Keratinocyte (primary cell): ENCODE measurements around the gene MSI2. TPM values are rescaled to one million over a fixed set of nuclear protein-coding genes. Genes with fewer than 3 reads are reported as not detected.

Experiments used
- DNase-seq: peaks from one replicate; pipeline ENCODE4 v3.0.0-alpha.2; 2011; ENCODE audit warnings: low read depth, missing footprints, low spot score
- FAIRE-seq: peaks from 2 replicates; lab custom pipeline; 2011; peaks lifted over from hg19 to GRCh38; lab: Jason Lieb, UNC
- H2AFZ ChIP-seq: 2 replicates; pipeline ENCODE4 v1.6.0; 2012; ENCODE audit warnings: low read length, control low read depth, inconsistent platforms; ENCODE audit not compliant: control insufficient read depth
- H3K27ac ChIP-seq: 2 replicates; pipeline ENCODE4 v1.5.1; 2011; ENCODE audit warnings: low read length; ENCODE audit not compliant: control insufficient read depth, insufficient read depth
- H3K27me3 ChIP-seq: 3 replicates; pipeline ENCODE4 v1.6.0; 2011; ENCODE audit warnings: low read length; ENCODE audit not compliant: control insufficient read depth, insufficient read depth; ENCODE audit errors: extremely low read depth
- H3K36me3 ChIP-seq, 2 experiments: 2 replicates in 1 of 2; 3 replicates in 1 of 2; pipeline ENCODE4 v1.5.1; 2011; ENCODE audit warnings: low read length in 2 of 2, mild to moderate bottlenecking in 1 of 2; ENCODE audit not compliant: control insufficient read depth in 2 of 2, insufficient read depth in 2 of 2; ENCODE audit errors: extremely low read depth in 1 of 2
- H3K4me1 ChIP-seq: 3 replicates; pipeline ENCODE4 v1.5.1; 2011; ENCODE audit warnings: low read length; ENCODE audit not compliant: control insufficient read depth, insufficient read depth; ENCODE audit errors: extremely low read depth
- H3K4me2 ChIP-seq: 3 replicates; pipeline ENCODE4 v1.6.0; 2011; ENCODE audit warnings: low read depth, low read length; ENCODE audit not compliant: control insufficient read depth, insufficient read depth; ENCODE audit errors: extremely low read depth
- H3K4me3 ChIP-seq, 3 experiments: fragments of 200-600 bp in 1 of 3; sonication (generic) in 1 of 3; 2 replicates in 2 of 3; 3 replicates in 1 of 3; pipeline ENCODE4 v1.5.1; 2011 to 2016; ENCODE audit warnings: low read length in 3 of 3, mild to moderate bottlenecking in 3 of 3, control low read depth in 2 of 3, inconsistent platforms in 1 of 3, low read depth in 1 of 3, mixed read lengths in 1 of 3, mixed run types in 1 of 3, moderate library complexity in 1 of 3; ENCODE audit not compliant: control insufficient read depth in 2 of 3, insufficient read depth in 2 of 3; ENCODE audit errors: extremely low read depth in 1 of 3
- H3K79me2 ChIP-seq: 2 replicates; pipeline ENCODE4 v1.6.0; 2012; ENCODE audit warnings: low read length; ENCODE audit not compliant: control insufficient read depth, insufficient read depth
- H3K9ac ChIP-seq: 3 replicates; pipeline ENCODE4 v1.6.0; 2011; ENCODE audit warnings: low read length; ENCODE audit not compliant: control insufficient read depth, insufficient read depth; ENCODE audit errors: extremely low read depth
- H3K9me1 ChIP-seq: 3 replicates; pipeline ENCODE4 v1.6.0; 2011; ENCODE audit warnings: low read length; ENCODE audit not compliant: control insufficient read depth, insufficient read depth; ENCODE audit errors: extremely low read depth
- H3K9me3 ChIP-seq: 2 replicates; pipeline ENCODE4 v1.5.1; 2012; ENCODE audit warnings: low read depth, low read length; ENCODE audit not compliant: control insufficient read depth
- H4K20me1 ChIP-seq: 3 replicates; pipeline ENCODE4 v1.6.0; 2011; ENCODE audit warnings: low read length; ENCODE audit not compliant: control insufficient read depth, insufficient read depth; ENCODE audit errors: extremely low read depth
- CTCF ChIP-seq, 3 experiments: IDR thresholded peaks in 1 of 3; conservative IDR thresholded peaks in 1 of 3; optimal IDR thresholded peaks in 1 of 3; 2 replicates in 2 of 3; 3 replicates in 1 of 3; pipeline versions ENCODE3 to v1.5.1; 2011; ENCODE audit warnings: low read length in 3 of 3, mild to moderate bottlenecking in 3 of 3, moderate library complexity in 2 of 3, control low read depth in 1 of 3, inconsistent platforms in 1 of 3; ENCODE audit not compliant: insufficient read depth in 2 of 3; ENCODE audit errors: extremely low read depth in 1 of 3
- EZH2 ChIP-seq: IDR thresholded peaks from one replicate; pipeline ENCODE4 v1.6.1; 2012; ENCODE audit warnings: inconsistent platforms, mild to moderate bottlenecking, low read length, moderate library complexity
- dilution Hi-C: fragments of 300-500 bp; cut with MboI; formaldehyde crosslinking; loops from one replicate; pipeline ENCODE4 v1.7.0; 2020; ENCODE audit warnings: low sequenced_read_pairs; ENCODE audit not compliant: extremely low pct_ligation_motif_present
- polyA plus RNA-seq, 5 experiments: library from polyadenylated mRNA; depleted of rRNA in 3 of 5; stranded (reverse) in 3 of 5; stranded (forward) in 1 of 5; unstranded in 1 of 5; fragments of >200 nt; gene quantifications; 1 replicate in 1 of 5; 2 replicates in 3 of 5; 3 replicates in 1 of 5; pipeline versions ENCODE4 v1.2.1 to v1.2.3, GENCODE V29; 2011 to 2012; ENCODE audit warnings: missing spikeins in 2 of 5, low read depth in 1 of 5, low replicate concordance in 1 of 5

The MSI2 gene
- polyA plus RNA-seq, 1 donor (not counting 4 experiments of a cell fraction or from before 2014, with no cell fraction given), result 22.3 TPM

- Histone ChIP-seq H3K4me2 (no peak overlapping the region), H3K27me3 (no peaks in the 10 kb centered on the region), H3K4me3 (no peak overlapping the region), H3K79me2 (no peaks in the 10 kb centered on the region), H3K9ac (no peak overlapping the region), H3K4me1 (peaks cover 7% of the 10 kb centered on the region), H3K27ac (no peak overlapping the region), H3K9me3 (no peaks in the 10 kb centered on the region), H3K36me3 (no peaks in the 10 kb centered on the region), H4K20me1 (no peaks in the 10 kb centered on the region), H3K9me1 (no peaks in the 10 kb centered on the region), H2AFZ (no peak overlapping the region)
- no peak for FAIRE-seq
- DNase-seq, result no peak
- TF ChIP-seq EZH2 (no peak), CTCF (optimal IDR thresholded peaks at IDR 0.05 in 1 of 3, IDR thresholded peaks at IDR 0.05 in 1 of 3, conservative IDR thresholded peaks at IDR 0.05 in 1 of 3; ENCODE audit: extremely low read depth in 1 of 3, insufficient read depth in 2 of 3, low read length in 3 of 3) (no peak)
- dilution Hi-C loops, result no loop called here
Measured at GRCh38 chr17:57253362-57254065, 2.8 kb upstream of the MSI2 start.

GRCh38 chr17:57255182-57255775 is 1.0 kb upstream of the MSI2 start:
- no peak overlapping the region for H3K27ac ChIP-seq
- TF ChIP-seq CTCF (optimal IDR thresholded peaks at IDR 0.05 in 1 of 3, IDR thresholded peaks at IDR 0.05 in 1 of 3, conservative IDR thresholded peaks at IDR 0.05 in 1 of 3; ENCODE audit: extremely low read depth in 1 of 3, insufficient read depth in 2 of 3, low read length in 3 of 3) (no peak), EZH2 (no peak)
- no peaks in the 10 kb centered on the region for H4K20me1 ChIP-seq
- H3K9me1 ChIP-seq, result no peaks in the 10 kb centered on the region
- dilution Hi-C loops, result no loop called here
- H3K27me3 ChIP-seq, result no peaks in the 10 kb centered on the region
- no peaks in the 10 kb centered on the region for H3K36me3 ChIP-seq
- DNase-seq (no peak), FAIRE-seq (no peak)
- peak overlapping the region; percentile 75 for H3K9ac ChIP-seq
- peak overlapping the region; percentile 57 to 81 (median 70) for H3K4me3 ChIP-seq
- H3K79me2 ChIP-seq, result no peaks in the 10 kb centered on the region
- H3K9me3 ChIP-seq, result no peaks in the 10 kb centered on the region
- H2AFZ ChIP-seq, result peak overlapping the region; percentile 89
- H3K4me2 ChIP-seq, result peak overlapping the region; percentile 76
- peaks cover 19% of the 10 kb centered on the region for H3K4me1 ChIP-seq
